Hematopoietic multipotent progenitor cell treated with erythropoietin and hydrocortisone succinate and interleukin-3 and kit ligand, for 4 days (in vitro differentiated cells): ENCODE results near the gene ZNF888.
"Not testable (repeated sequence)": the region's sequence is repeated elsewhere in the genome, so short reads cannot be mapped to it uniquely, and the experiment has no call there.

ENCODE experiments used
- DNase-seq: peaks from one replicate; pipeline ENCODE4 v3.0.0-alpha.2; 2015

Gene ZNF888

GRCh38 chr19:52922841-52923777, at the start of gene ZNF888:
Gene ZNF888 (minus strand): TSS chr19:52923428. CDS start chr19:52917873, 5,555 bp downstream.
- peak; percentile 95 for DNase-seq

DNA sequence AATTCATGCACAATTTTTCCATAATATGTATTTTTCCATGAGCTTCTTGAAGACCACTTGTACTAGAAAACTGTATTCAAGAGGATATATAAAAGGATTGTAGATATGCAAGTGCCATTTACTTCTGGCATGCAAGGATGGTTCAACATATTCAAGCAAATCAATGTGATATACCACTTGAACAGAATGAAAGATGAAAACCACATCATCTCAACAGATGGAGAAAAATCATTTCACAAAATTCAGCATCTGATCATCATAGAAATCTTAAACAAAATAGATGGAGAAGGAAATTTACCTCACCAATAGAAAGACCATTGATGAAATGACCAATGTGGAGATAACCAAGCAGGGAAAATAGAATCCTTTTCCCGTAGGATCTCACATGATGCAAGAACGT, 44.5 kb upstream of the ZNF888 start:
- no peak for DNase-seq

DNA sequence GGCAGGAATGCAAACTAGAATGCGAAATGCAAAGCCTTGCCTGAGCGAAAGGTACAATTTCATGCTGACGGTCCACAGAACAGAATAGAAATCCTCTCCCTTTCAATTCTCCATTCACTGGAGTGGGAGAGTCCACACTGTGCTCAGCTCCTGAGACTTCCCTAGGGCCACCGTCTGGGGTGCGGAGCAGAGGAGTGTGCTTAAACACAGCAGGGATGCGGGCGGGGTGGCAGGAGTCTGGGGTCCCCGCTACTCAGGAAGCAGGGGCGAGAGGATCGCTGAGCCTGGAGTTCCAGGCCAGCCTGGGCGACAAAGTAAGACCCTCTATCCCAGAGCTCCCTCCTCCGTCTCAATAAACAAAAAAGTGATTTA, 40.0 kb upstream of the ZNF888 start:
- peak; percentile 35 for DNase-seq

GRCh38 chr19:52962394-52963246, 39.4 kb upstream of the ZNF888 start, which contains the start of gene ZNF816:
Gene ZNF816 (minus strand): TSS chr19:52962881. CDS start chr19:52956089, 6,792 bp downstream.
- DNase-seq = peak; percentile 99

DNA sequence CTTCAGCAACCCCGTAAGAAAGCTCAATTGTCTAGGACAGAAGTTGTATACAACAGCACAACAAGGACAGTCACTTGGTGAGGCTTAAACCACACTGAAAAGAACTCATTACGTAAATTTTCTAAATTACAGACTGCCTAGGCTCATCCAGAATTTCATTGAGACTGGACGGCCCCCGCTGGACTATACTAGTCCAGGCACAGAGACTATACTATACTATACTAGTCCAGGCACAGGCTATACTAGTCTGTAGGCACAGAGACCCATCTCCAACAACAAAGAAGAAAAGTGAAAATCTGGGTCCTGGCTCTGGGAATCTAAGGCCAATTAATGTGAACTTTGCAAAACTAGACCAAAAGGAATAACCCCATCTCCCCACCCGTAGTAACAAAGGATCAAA, 38.8 kb upstream of the ZNF888 start:
- no peak for DNase-seq

- DNase-seq = no peak
Observed at GRCh38 chr19:52959613-52960295, 36.5 kb upstream of the ZNF888 start.

DNA sequence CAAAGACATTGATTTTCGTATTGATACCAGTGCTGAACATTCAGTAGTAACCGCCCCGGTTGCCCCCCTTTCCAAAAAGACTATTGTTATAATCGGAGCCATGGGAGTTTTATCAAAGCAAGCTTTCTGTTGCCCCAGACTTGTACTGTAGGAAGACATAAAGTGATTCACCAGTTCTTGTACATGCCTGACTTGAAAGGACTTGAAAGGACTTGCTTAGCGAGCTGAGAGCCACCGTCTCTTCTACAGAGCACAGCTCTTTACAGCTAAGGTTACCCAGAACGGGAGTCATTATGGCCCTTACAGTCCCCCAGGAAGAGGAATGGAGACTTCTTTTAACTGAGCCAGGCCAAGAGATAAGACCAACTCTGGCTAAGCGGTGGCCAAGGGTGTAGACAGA, 34.4 kb upstream of the ZNF888 start:
- DNase-seq = no peak

DNA sequence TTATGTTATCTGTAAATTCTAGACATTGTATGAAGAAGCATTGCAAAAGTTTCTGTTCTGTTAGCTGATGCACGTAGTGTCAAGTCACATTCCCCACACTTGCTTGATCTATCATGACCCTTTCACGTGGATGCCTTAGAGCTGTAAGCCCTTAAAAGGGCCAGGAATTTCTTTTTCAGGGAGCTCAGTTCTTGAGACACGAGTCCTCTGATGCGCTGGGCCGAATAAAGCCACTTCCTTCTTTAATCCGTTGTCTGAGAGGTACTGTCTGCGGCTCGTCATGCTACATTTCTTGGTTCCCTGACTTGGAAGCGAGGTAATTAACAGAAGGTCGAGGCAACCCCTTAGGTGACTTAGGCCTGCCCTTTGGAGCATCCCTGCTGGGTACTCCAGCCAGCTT, 33.7 kb upstream of the ZNF888 start:
- DNase-seq = no peak

GRCh38 chr19:52949422-52949821, 26.2 kb upstream of the ZNF888 start:
- no peak for DNase-seq

DNA sequence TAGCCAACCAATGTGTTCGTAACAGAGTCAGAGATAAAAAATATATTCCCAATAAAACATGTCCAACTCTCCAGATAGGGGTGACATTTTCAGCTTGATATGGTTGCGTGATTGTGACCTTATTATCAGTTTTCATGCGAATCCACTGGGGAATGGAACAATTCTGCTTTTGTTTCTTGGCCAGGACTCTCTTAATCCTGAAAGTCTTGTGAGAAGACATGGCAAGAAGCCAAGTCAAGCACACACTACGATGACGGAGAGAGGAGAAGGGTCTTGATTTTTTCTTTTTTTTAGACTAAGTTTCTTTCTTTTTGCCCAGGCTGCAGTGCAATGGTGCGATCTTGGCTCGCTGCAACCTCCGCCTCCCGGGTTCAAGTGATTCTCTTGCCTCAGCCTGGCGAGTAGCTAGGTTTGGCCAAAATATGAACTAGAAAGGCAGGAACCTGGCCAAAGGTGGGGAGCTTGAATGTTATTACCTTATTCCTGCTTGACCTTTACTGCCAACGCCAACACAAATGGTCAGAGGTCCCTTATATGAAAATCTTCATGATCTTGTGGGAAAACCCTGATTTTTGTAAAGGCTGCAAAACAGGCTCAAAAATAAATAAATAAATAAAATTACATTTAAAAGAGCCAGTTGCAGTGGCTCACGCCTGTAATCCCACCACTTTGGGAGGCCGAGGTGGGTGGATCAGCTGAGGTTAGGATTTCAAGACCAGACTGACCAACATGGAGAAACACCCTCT, 25.0 kb upstream of the ZNF888 start:
- no peak for DNase-seq

GRCh38 chr19:52946322-52947310, 23.4 kb upstream of the ZNF888 start:
- peak; percentile 41 for DNase-seq

- no peak for DNase-seq
Observed at GRCh38 chr19:52945652-52946321, 22.6 kb upstream of the ZNF888 start.

DNA sequence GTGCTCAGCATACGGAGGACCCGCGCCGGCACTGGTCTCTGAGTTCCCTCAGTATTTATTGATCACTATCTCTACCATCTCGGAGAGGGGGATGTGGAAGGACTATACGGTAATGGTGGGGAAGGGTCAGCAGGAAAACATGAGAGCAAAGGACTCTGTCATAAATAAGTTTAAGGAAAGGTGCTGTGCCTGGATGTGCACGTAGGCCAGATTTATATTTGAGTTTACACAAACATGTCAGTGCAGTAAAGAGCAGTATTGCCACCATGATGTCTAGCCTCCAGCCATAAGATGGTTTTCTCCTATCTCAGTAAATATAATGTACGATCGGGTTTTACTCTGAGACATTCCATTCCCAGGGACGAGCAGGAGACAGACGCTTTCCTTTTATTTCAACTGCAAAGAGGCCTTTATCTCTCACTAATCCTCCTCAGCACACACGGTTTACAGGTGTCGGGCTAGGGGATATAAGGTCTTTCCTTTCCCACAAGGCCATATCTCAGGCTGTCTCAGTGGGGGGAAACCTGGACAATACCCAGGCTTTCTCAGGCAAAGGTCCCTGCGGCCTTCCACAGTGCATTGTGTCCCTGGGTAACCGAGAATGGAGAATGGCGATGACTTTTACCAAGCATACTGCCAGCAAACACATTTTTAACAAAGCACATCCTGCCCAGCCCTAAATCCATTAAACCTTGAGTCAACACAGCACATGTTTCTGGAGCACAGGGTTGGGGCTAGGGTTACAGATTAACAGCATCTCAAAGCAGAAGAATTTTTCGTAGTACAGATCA, 21.7 kb upstream of the ZNF888 start:
- not testable (repeated sequence) for DNase-seq

DNA sequence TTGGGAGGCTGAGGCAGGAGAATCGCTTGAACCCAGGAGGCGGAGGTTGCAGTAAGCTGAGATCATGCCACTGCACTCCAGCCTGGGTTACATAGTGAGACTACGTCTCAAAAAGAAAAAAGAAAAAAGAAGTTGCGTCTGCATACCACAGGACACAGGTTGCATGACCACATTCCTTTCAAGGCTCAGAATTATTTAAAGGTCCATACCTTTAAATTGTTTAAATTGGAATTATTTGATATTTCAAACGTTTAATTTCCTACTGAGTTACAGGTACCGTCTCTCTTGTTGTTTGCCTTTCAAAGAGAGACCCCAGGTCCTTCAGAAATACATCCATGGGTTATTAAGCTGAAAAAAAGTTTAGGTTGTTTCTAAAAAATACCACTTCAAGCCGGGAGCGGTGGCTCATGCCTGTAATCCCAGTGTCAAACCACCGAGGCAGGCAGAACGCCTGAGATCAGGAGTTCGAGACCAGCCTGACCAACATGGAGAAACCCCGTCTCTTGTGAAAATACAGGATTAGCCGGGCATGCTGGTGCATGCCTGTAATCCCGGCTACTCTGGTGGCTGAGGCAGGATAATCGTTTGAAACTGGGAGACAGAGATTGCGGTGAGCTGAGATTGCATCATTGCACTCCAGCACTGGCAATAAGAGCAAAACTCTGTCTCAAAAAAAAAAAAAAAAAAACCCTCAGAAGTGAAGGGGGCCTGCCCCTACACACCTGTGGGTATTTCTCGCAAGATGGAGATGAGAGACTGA, 20.8 kb upstream of the ZNF888 start:
- DNase-seq = no peak

- DNase-seq = no peak
Observed at GRCh38 chr19:52943134-52943883, 20.1 kb upstream of the ZNF888 start.

- peak; percentile 96 for DNase-seq
Observed at GRCh38 chr19:52942386-52943133, 19.3 kb upstream of the ZNF888 start.

GRCh38 chr19:52941941-52942385, 18.7 kb upstream of the ZNF888 start:
- peak; percentile 71 for DNase-seq
